Measurements from ENCODE around the gene TREM2. TPM values are rescaled to one million over a fixed set of nuclear protein-coding genes. Genes with fewer than 3 reads are reported as not detected.
"Not testable (repeated sequence)": the region's sequence is repeated elsewhere in the genome, so short reads cannot be mapped to it uniquely, and the experiment has no call there.

TREM2 gene
- total RNA-seq = not detected

DNA sequence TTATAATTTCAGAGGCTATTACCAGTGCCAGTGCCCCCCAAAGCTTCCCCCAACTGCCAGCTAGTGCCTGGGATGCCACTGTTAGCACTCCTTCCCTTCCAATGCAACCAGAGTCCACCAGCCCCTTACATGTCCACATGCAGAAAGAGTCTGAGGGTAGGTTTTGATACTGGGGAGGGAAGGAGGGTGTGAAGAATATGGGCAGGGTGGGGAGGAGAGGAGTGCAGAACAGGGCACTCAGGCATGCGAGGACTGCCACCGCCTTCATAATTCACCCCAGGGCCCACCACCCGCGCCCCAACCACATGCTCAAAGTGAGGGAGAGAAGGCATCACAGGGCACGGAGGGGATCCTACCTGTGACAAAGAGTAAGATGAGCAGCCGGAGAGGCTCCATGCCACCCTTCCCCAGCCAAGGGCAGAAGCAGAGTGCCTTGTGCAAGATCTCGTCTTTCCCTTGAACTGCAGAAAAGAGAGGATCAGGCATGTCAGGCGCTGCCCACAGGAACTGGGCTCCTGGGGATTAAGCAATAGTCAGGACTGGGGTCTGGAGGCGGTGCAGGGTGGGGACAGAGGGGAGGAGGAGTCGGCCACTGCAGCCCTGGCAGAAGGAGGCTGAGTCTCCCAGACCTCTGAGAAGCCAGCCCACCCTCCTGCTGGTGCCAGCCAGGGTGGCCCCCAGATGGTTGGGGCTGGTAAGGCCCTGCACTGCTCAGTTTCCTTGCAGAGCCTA, at the start of gene TREM2:
TREM2 (minus strand) TSS at position 430 of the 732 bp plus-strand sequence; CDS start at position 396, 34 bp downstream.
- no peak for DNase-seq (ENCODE audit: low read depth in 2 of 3, low spot score in 2 of 3)

DNA sequence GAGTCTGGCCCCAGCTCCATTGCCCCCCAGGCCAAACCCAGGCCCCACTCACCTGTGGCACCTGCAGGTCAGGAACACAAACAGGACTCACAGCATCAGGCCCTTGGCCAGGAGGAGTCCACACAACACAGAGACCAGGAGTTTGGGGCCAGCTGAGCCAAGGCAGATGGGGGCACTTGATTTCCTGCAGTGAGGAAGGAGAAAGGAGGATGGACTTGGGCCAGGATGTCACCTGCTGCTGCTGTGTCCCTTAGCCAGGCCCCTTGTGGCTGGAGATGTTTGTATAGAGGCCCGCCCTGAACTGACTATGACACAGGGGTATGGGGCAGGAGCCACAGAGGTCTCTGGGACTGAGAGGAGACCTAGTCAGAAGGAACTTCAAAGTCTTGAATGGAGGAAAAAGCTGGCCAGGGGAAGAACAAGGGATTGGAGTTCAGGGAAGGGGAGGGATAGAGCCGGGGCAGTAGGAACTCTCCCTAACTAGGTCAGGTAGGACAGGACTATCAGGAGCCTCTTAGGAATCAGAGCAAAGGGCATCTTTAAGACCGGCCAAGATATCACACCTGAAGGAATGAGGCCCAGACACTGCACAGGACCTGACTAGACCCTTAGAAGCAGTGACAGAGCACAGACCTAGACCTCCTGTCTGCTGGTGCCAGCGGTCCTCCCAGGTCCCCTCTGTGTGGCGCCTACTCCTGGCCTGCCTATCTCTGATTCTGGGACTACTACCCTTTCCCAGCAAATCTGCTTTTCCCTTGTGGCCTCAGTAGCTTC, 46.8 kb upstream of the TREM2 start:
- DNase-seq (ENCODE audit: low read depth in 2 of 3, low spot score in 2 of 3) = no peak

DNA sequence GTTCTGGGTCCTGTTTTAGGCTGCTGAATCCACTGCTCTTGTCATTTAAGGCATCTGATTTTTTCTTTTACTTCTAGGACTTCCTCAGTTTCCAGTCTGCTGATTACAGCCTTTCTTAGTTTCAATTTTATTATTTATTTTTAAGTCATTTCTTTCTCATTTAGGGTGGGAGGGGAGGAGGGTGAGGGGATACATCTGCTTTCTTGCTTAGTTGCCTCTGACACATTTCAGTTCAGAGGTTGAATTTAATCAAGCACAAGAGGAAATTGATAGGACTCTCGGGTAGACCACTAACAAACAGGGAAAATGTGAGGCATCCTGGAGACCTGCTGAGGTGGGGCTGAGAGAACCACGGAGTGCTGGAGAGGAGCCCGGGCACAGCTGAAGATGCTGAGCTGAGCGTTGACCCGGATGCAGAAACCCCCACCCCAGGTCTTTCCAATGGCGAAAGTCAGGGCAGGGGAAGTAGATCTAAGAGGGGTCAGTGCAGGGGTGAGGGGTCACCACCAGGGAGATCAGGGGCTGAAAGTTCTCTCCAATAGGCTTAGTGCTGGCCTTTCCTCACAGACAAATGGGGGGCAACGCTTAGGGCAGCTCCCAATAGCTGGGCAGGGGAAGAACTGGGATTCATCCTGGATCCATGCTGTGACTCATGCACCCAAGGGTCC, 45.7 kb upstream of the TREM2 start:
- DNase-seq (ENCODE audit: low read depth in 2 of 3, low spot score in 2 of 3) = no peak

DNA sequence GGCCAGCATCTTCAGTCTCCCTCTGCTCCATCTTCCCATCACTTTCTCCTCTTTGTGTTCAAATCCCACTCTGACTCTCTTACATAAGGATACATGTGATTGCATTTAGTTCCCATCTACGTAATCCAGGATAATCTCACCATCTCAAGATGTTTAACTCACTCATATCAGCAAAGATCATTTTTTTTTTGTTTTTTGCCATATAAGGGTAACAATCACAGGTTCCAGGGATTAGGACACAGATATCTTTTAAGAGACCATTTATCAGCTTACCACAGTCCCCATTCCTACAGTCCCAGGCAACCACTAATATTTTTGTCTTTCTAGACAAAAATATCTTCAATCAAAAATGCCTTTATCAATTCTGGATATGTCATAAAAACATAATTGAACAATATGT, 41.2 kb upstream of the TREM2 start:
- no peak for DNase-seq (ENCODE audit: low read depth in 2 of 3, low spot score in 2 of 3)

DNA sequence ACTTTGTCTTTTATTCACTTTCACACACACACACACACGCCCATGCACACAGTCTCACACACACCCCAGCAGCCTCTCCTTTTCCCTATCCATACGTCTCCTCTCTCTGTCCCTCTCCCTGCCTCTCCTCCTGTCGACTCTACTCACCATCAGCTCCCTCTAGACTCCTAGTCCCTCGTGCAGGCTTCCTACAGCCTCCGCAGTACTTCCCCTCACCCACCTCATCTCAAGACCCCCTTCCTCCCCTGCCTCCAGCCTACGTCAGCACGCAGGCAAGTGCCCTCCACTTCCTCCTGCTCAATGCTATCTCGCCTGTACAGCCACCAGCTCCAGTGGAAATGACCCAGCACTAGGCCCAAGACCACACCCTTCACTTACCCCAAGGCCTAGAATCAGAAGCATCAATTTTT, 38.9 kb upstream of the TREM2 start:
- DNase-seq (ENCODE audit: low read depth in 2 of 3, low spot score in 2 of 3) = peak in 2 of 3 donors; percentile 79 to 88

DNA sequence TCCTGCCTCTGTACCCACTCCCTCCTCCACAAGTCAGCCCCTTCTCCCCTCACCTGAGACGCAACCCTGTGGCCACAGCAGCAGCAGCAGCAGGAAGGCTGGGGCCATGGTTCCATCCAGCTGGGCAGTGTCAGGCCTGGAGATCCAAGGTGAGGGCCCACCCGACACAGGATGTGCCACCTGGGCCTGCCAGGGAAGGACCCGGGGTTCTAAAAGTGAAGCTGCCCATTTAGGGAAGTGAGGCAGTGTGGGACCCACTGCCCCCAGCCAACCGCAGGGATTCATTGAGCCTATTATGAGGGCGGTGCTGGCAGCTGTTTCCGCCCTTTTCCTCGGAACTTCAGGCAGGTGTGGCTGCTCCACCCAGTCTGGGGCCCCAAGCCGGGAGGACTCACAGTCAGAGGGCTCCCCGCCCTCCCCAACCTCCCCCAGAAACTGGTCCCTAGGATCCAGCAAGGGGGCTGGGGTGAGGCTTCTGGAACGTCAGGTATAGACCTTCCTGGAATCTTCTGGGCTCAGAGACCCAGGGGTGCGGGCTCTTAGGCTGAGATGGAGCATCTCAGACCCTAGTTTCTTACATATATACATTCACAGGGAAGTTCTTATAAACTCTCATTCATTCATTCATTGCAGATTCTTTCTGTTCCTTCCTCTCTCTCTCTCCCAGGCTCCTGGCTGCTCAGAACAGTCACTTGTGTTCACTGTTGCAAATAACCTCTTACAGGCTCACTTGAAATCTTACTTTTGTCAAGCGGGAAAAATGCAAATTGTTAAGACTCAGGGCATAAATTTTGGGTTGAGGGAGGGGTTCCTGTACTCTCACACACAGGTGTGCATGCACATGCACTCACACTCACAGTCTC, 38.2 kb upstream of the TREM2 start, which contains the start of gene TREML2:
TREML2 (minus strand) TSS at position 249 of the 863 bp plus-strand sequence; CDS start at position 108, 141 bp downstream.
- DNase-seq (ENCODE audit: low read depth in 2 of 3, low spot score in 2 of 3) = peak; percentile 21 to 89 (median 76)

DNA sequence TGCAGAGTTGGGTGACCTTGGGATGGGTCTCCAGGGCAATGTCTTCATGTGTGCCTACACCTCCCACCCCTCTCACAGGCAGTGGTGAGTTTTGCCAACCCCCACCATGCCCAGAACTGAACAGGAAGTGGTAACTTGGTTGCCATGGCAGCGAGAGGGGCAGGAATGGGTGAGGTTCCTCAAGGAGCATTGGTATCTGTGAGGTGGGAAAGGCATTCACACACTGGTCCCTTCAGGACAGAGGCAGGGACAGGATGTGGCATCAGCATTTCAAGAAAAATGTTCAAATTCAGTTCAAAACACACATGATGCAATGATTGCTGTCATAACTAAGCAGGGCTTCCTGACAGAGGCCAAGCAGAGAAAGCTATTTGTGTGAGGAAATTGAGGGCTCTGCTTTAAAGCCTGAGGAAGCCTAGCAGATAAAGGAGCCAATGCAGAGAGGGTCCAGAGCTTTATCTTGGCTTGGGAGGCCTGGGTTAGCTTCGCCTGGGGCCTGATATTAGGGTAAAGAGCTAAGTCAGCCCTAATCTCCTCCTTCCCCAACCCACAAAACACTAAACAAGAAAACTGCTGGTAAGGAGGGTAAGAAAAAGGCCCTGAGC, 37.5 kb upstream of the TREM2 start:
- DNase-seq (ENCODE audit: low read depth in 2 of 3, low spot score in 2 of 3) = peak; percentile 33 to 83 (median 73)

DNA sequence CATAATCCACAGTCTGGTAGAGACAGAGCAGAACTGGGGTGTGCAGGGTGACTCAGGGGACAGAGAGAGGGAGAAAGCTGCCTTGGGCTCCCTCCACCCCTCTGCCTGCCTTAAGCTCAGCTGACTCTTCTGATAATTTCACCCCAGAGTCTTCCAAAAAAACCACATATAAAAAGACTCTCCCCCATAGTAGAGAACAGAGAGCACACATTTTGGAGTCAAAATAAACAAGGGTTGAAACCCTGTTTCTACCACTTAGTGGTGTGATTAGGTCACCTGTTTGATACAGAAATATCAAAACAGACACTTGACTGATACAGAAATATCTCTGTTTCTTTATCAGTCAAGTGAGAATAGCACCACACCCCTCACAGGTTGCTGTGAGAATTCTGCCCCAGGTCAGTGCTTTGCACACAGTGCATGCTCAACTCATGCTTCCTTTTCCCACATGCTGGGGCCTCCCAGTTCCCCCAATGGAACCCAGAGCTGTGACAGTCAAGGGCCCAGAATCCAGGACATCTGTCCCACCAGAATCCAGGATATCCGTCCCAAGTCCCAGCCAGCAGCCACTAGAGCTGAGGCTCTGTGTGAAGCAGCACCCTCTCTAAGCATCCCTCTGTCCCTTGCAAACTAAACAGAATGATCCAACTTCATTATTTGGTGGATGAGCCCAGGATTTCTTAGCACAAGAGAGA, 36.8 kb upstream of the TREM2 start:
- peak in 2 of 3 donors; percentile 29 to 31 for DNase-seq (ENCODE audit: low read depth in 2 of 3, low spot score in 2 of 3)

DNA sequence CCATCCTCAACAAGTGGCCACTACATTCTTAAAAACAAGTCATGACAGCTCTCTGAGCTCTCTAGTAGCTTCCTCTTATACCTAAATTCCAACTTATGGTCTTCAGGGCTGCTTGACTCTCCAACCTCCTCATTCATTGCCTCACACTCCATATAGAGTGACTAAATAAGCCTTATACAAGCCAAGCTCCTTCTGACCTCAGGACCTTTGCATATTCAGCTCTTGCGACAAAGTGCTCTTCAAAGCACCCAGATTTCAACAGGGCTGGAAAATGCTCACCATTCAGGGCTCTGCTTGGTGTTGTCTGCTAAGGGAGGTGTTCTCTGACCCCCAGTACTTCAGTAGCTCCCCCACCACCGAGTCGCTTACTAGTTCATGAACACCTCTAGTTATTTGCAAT, 34.3 kb upstream of the TREM2 start:
- DNase-seq (ENCODE audit: low read depth in 2 of 3, low spot score in 2 of 3) = no peak

DNA sequence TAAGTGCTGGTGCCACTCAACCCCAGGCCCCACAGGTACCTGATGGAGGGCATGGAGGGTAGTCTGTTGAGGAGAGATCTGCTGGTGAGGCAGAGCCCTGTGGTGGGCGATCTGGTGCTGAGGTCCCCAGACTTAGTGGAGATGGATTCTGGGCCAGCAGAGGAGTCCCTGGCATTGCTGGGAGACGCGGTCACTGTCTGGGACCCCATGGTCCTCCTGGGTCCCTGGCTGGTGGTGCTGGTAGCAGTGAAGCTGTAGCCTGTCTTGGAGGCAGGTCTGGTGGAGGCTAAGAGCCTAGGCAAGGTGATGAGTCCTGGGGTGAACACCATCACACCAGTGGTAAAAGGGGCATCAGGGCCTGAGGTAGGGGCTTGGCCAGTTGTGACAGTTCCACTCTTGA, 31.5 kb upstream of the TREM2 start:
- DNase-seq (ENCODE audit: low read depth in 2 of 3, low spot score in 2 of 3) = no peak

DNA sequence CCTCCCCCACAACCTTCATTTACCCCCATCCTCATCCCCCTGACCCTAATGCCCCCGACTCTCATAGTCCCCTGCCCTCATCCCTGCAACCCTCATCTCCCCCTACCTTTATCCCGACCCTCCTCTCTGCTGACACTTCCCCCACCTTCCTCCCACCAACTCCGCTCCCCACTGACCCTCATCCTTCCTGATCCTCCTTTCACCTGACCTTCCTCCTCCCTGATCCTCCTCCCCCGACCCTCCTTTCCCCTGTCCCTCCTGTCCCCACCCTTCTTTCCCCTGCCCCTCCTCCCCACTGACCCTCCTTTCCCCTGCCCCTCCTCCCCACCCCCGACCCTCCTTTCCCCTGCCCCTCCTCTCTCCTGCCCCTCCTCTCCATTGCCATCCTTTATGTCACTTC, 31.0 kb upstream of the TREM2 start:
- DNase-seq (ENCODE audit: low read depth in 2 of 3, low spot score in 2 of 3) = no peak

DNA sequence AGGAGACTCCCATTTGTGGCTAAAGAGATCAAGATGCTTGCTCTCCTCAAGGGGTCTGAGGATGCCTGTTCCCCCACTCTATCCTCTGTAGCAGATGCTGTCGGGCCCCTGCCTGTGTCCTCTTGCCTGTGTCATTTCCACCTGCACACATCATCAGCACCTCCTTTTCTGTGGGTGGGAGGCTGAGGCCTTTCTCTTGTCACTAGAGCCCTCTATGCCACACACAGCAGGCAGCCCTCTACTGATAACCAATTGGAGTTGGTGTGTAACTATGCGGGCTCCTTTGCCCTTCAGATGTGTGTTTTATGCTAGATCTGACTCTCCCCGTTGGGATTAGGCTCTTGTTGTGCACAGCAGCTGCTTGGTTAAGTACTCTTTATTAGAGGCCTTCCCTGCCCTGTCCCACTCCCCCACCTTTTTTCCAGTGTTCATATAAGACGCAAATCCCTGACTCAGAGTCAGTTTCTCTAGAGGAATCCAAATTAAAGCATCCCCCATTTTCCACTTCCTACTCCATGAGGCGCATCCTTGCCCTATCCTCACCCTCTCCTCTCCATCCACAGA, 30.3 kb upstream of the TREM2 start:
- no peak for DNase-seq (ENCODE audit: low read depth in 2 of 3, low spot score in 2 of 3)

DNA sequence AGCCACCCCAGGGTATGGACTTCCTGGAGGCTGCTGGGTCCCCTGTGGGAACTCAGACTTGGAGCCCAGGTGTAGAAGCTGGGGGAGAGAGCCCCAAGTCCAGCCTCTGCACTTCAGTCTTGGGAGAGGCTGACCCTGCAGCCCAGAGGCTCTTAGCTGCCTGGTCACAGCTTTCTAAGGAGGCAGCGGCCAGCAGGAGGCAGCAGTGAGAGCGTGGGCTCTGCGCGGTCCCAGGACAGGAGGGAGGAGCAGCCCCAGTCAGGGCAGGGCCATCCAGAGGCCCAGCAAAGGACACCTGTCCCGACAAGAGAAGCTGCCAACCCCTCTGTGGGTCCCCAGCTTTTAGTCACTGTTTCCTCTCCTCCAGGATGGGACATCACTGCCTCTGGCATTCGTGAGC, 28.7 kb upstream of the TREM2 start:
- DNase-seq (ENCODE audit: low read depth in 2 of 3, low spot score in 2 of 3) = peak in 2 of 3 donors; percentile 19 to 41

DNA sequence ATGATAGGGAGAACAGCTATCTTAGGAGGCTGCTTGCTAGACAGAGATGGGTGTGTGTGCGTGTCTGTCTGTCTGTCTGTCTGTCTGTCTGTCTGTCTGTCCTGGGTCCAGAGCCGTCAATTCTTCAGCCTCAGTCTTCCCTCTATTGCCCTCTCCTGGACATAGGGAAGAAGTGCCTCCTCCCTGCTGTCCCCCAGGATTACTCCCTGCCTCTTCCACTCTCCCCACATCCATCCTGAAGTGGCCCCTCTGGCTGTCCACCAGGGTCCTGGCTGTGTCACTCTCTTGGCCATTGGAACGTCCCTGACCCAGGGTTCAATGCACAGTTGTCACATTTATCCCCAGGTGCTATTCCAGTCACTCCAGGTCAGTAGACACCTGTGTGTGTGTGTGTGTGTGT, 27.9 kb upstream of the TREM2 start:
- no peak for DNase-seq (ENCODE audit: low read depth in 2 of 3, low spot score in 2 of 3)

DNA sequence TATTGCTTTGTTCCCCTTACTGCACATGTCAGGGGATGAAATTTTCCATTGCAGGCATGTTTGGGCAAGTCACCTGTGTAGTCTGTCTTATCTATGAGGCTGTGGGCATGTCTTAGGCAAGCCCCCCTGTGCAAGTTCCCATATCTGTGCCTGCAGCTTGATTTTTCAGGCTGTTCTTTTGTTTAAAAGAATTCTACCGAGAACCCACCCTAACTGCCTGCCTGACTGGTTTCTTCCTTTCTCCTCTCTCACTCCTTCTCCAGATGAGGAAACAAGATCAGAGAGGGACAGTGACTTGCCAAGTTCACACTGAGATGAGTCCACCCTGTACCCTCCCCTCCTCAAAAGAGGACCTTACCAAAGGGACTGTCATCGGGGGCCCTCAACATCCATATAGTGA, 27.1 kb upstream of the TREM2 start:
- DNase-seq (ENCODE audit: low read depth in 2 of 3, low spot score in 2 of 3) = no peak

DNA sequence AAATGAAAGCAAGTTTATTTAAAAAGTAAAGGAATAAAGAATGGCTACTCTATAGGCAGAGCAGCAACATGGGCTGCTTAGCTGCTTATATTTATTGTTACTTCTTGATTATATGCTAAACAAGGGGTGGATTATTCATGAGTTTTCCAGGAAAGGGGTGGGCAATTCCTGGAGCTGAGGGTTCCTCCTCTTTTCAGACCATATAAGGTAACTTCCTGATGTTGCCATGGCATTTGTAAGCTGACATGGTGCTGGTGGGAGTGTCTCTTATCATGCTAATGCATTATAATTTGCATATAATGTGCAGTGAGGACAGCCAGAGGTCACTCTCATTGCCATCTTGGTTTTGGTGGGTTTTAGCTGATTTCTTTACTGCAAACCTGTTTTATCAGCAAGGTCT, 26.1 kb upstream of the TREM2 start:
- not testable (repeated sequence) for DNase-seq (ENCODE audit: low read depth in 2 of 3, low spot score in 2 of 3)

DNA sequence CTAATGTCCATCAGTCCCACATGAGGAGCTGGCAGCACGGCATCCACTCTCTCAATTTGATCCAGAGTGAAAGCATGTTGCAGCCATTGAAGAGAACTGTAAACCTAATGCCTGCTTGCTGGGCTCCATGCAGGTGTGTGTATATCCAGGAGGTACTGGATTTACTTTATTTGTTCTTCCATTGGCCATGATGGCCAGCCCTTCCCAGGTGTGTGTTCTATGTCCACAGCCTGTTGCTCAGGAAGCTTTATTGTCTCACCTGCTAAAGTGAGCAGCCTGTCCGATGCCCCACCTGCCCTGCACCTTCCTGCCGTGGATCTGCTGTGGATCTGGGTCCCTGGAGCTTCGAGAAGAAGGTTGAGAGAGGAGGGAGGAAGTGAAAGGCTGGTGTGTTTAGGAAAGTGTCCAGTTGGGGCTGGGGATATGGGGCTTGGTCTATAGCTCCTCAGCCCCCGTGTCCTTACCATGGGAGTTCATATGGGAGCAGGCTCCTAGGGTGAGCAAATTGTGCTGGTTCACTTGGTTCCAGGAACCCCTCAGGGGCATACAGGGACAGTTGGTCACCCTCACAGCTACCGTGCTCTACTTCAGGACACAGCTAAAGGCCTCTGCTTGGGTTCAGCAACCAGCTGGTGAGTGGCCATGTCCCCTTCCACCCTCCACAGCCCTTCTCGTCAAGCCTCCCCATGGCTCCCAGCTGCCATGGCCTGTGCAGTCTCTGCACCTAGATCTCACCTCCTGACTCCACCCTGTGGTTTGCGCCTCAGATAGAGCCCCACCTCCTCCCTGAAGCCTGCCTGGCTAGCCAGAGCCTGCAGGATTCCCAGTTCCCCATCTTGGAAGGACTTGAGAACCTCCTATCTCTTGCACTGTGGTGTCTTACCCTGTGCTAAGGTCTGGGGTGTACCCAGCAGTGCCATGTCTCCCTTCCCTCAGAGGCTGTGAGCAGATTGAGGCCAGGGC, 25.3 kb upstream of the TREM2 start:
- DNase-seq (ENCODE audit: low read depth in 2 of 3, low spot score in 2 of 3) = no peak

DNA sequence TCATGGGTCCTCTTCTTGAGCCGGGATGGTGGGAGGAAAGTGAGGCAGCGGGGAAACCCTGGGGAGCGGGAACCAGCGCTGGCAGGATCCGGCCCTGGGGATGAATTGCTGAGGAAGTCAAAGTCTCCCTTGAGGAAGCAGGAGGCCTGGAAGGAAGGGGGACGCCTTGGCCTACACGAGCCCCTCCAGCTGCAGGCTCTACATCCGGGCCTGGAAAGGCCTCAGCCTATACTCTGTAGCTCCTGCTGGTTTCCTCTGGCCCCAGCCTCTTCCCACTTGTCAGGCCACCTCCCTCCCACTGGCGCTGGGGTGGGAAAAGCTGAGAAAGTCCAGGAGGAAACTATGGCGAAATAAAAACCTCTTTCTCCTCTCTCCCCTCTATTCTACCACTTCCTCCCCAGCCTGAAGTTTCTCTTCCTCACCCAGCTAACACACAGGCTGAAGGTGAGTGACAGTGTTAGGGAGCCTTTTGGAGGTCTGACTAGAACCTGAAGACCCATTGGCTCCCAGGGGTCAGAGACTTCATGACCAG, 23.2 kb upstream of the TREM2 start:
- DNase-seq (ENCODE audit: low read depth in 2 of 3, low spot score in 2 of 3) = no peak

Measured in hematopoietic multipotent progenitor cell (in vitro differentiated cells).